Neuronal stem cell (in vitro differentiated cells): Measurements from ENCODE around the gene ZNF778.
A peak's percentile ranks its signal among the peaks of the same experiment; 100 is the strongest.

Source experiments
- DNase-seq: peaks from one replicate; pipeline ENCODE4 v3.0.0-alpha.2; 2013; ENCODE audit warnings: low spot score
- H2AFZ ChIP-seq: one replicate; pipeline ENCODE4 v1.6.1; 2013; ENCODE audit warnings: mild to moderate bottlenecking, low read length, inconsistent platforms
- H2AK5ac ChIP-seq: 2 replicates; pipeline ENCODE4 v1.6.1; 2013; ENCODE audit warnings: low read depth, mild to moderate bottlenecking, inconsistent platforms, low read length, moderate library complexity, mixed read lengths
- H2BK120ac ChIP-seq: 2 replicates; pipeline ENCODE4 v1.6.1; 2013; ENCODE audit warnings: low read depth, mild to moderate bottlenecking, inconsistent platforms, low read length, moderate library complexity, mixed read lengths
- H2BK12ac ChIP-seq: one replicate; pipeline ENCODE4 v1.6.1; 2013; ENCODE audit warnings: low read length, inconsistent platforms
- H2BK15ac ChIP-seq: 2 replicates; pipeline ENCODE4 v1.6.1; 2013; ENCODE audit warnings: mild to moderate bottlenecking, low read length, inconsistent platforms, mixed read lengths
- H2BK5ac ChIP-seq: one replicate; pipeline ENCODE4 v1.6.1; 2013; ENCODE audit warnings: inconsistent platforms, mild to moderate bottlenecking, low read length, moderate library complexity
- H3K14ac ChIP-seq: one replicate; pipeline ENCODE4 v1.6.1; 2013; ENCODE audit warnings: low read length, inconsistent platforms
- H3K18ac ChIP-seq: 2 replicates; pipeline ENCODE4 v1.6.1; 2013; ENCODE audit warnings: low read length, inconsistent platforms
- H3K23ac ChIP-seq: 2 replicates; pipeline ENCODE4 v1.6.1; 2013; ENCODE audit warnings: low read depth, mild to moderate bottlenecking, mixed read lengths, low read length, inconsistent platforms; ENCODE audit not compliant: poor library complexity
- H3K27ac ChIP-seq: replicated peaks from 3 replicates; pipeline ENCODE4 v1.5.1; 2013; ENCODE audit warnings: low read length, inconsistent platforms
- H3K27me3 ChIP-seq, 3 experiments: 2 replicates each; pipeline ENCODE4 v1.6.1; 2013; ENCODE audit warnings: low read length in 3 of 3, mild to moderate bottlenecking in 2 of 3, inconsistent platforms in 1 of 3, low read depth in 1 of 3, mixed read lengths in 1 of 3, moderate library complexity in 1 of 3; ENCODE audit not compliant: control insufficient read depth in 3 of 3, insufficient read depth in 3 of 3
- H3K36me3 ChIP-seq, 2 donors: replicated peaks in 1 of 2; 2 replicates each; pipeline ENCODE4 v1.6.1; 2013; ENCODE audit warnings: low read length in 2 of 2; ENCODE audit not compliant: control insufficient read depth in 2 of 2, insufficient read depth in 2 of 2
- H3K4ac ChIP-seq: 2 replicates; pipeline ENCODE4 v1.6.1; 2013; ENCODE audit warnings: inconsistent platforms, mild to moderate bottlenecking, low read length, moderate library complexity
- H3K4me1 ChIP-seq, 2 donors: 1 replicate in 1 of 2; 2 replicates in 1 of 2; pipeline ENCODE4 v1.6.1; 2013; ENCODE audit warnings: low read length in 2 of 2, low read depth in 1 of 2; ENCODE audit not compliant: control insufficient read depth in 2 of 2, insufficient read depth in 1 of 2
- H3K4me2 ChIP-seq: one replicate; pipeline ENCODE4 v1.6.1; 2013; ENCODE audit warnings: mild to moderate bottlenecking, low read length, inconsistent platforms; ENCODE audit not compliant: insufficient read depth, poor library complexity, severe bottlenecking
- H3K4me3 ChIP-seq, 2 donors: 2 replicates each; pipeline ENCODE4 v1.5.1; 2013; ENCODE audit warnings: low read length in 2 of 2, mild to moderate bottlenecking in 2 of 2, inconsistent platforms in 1 of 2, moderate library complexity in 1 of 2
- H3K79me1 ChIP-seq: one replicate; pipeline ENCODE4 v1.6.1; 2013; ENCODE audit warnings: low read depth, mild to moderate bottlenecking, inconsistent platforms, low read length, moderate library complexity
- H3K9ac ChIP-seq: one replicate; pipeline ENCODE4 v1.6.1; 2013; ENCODE audit warnings: mild to moderate bottlenecking, low read depth, low read length, inconsistent platforms; ENCODE audit not compliant: poor library complexity
- H3K9me3 ChIP-seq, 2 donors: replicated peaks in 1 of 2; 2 replicates each; pipeline versions ENCODE3 to v1.6.1; 2013; ENCODE audit warnings: low read length in 2 of 2, mild to moderate bottlenecking in 2 of 2, inconsistent platforms in 1 of 2, low read depth in 1 of 2, mixed read lengths in 1 of 2, moderate library complexity in 1 of 2; ENCODE audit not compliant: control insufficient read depth in 2 of 2, insufficient read depth in 1 of 2
- H4K8ac ChIP-seq: one replicate; pipeline ENCODE4 v1.6.1; 2013; ENCODE audit warnings: low read depth, mild to moderate bottlenecking, inconsistent platforms, low read length, moderate library complexity
- H4K91ac ChIP-seq: one replicate; pipeline ENCODE4 v1.6.1; 2013; ENCODE audit warnings: low read length, low read depth, mild to moderate bottlenecking, inconsistent platforms; ENCODE audit not compliant: poor library complexity
- WGBS, 2 donors: extraction: QIAGEN DNeasy Blood & Tissue Kit; methylation state at CpG; one replicate each; pipeline ENCODE4 v1.1.7; 2013; ENCODE audit warnings: missing lambda C conversion rate in 2 of 2, mixed read lengths in 1 of 2; ENCODE audit not compliant: insufficient read length in 2 of 2, insufficient replicate concordance in 1 of 2; ENCODE audit errors: extremely low coverage in 2 of 2; 5-methylcytosine and 5-hydroxymethylcytosine counted together

The ZNF778 gene

GRCh38 chr16:89275837-89276720, 58.6 kb downstream of the ZNF778 start:
- Histone ChIP-seq H3K27ac (no peak overlapping the region), H4K8ac (no peak overlapping the region), H3K9ac (no peak overlapping the region), H3K9me3 (no peaks in the 10 kb centered on the region), H3K27me3 (no peaks in the 10 kb centered on the region), H2AK5ac (peak overlapping the region; percentile 28), H3K23ac (peak overlapping the region; percentile 73), H3K79me1 (peaks cover 24% of the 10 kb centered on the region), H3K4me3 (peak overlapping the region in 1 of 2 donors; percentile 48), H3K18ac (no peak overlapping the region), H2BK15ac (no peak overlapping the region), H3K4me2 (no peak overlapping the region), H2BK5ac (peak overlapping the region; percentile 66), H3K4me1 (no peaks in the 10 kb centered on the region), H2AFZ (no peak overlapping the region), H3K14ac (peak overlapping the region; percentile 6), H3K36me3 (peaks cover 63 to 91% of the 10 kb centered on the region in 2 donors), H4K91ac (no peak overlapping the region), H3K4ac (no peak overlapping the region), H2BK12ac (no peak overlapping the region), H2BK120ac (no peak overlapping the region)
- WGBS, 2 donors = no CpG with 5 or more reads among the region's 39 CpGs
- DNase-seq = no peak

- Histone ChIP-seq H2BK120ac (no peak overlapping the region), H3K27ac (no peak overlapping the region), H3K9me3 (no peaks in the 10 kb centered on the region), H3K4me2 (no peak overlapping the region), H4K91ac (no peak overlapping the region), H3K18ac (no peak overlapping the region), H4K8ac (no peak overlapping the region), H3K36me3 (peaks cover 68 to 91% of the 10 kb centered on the region in 2 donors), H2BK5ac (no peak overlapping the region), H2BK15ac (no peak overlapping the region), H3K23ac (peak overlapping the region; percentile 85), H3K79me1 (peaks cover 26% of the 10 kb centered on the region), H3K27me3 (no peaks in the 10 kb centered on the region), H2AK5ac (no peak overlapping the region), H3K4ac (no peak overlapping the region), H2AFZ (no peak overlapping the region), H3K14ac (no peak overlapping the region), H2BK12ac (peak overlapping the region; percentile 10), H3K4me3 (no peak overlapping the region), H3K9ac (no peak overlapping the region), H3K4me1 (no peaks in the 10 kb centered on the region)
- no peak for DNase-seq
- WGBS, 2 donors = no CpG with 5 or more reads among the region's 9 CpGs
These were observed 59.5 kb downstream of the ZNF778 start for GRCh38 chr16:89277049-89277448.

GRCh38 chr16:89277641-89278341, 60.3 kb downstream of the ZNF778 start:
- H3K27ac ChIP-seq = no peak overlapping the region
- no peak overlapping the region for H2BK15ac ChIP-seq
- H3K4me1 ChIP-seq = no peaks in the 10 kb centered on the region
- H3K36me3 ChIP-seq = peaks cover 67 to 92% of the 10 kb centered on the region in 2 donors
- H3K9me3 ChIP-seq = no peaks in the 10 kb centered on the region
- H3K79me1 ChIP-seq = peaks cover 26% of the 10 kb centered on the region
- H4K91ac ChIP-seq = peak overlapping the region; percentile 64
- H3K27me3 ChIP-seq = no peaks in the 10 kb centered on the region
- H3K9ac ChIP-seq = peak overlapping the region; percentile 38
- H2AFZ ChIP-seq = no peak overlapping the region
- H2BK120ac ChIP-seq = no peak overlapping the region
- no CpG with 5 or more reads among the region's 33 CpGs for WGBS, 2 donors
- peak overlapping the region; percentile 2 for H3K4me2 ChIP-seq
- no peak for DNase-seq
- H2BK12ac ChIP-seq = peak overlapping the region; percentile 73
- H2AK5ac ChIP-seq = no peak overlapping the region
- H3K14ac ChIP-seq = peak overlapping the region; percentile 94
- no peak overlapping the region for H4K8ac ChIP-seq
- H2BK5ac ChIP-seq = no peak overlapping the region
- H3K23ac ChIP-seq = peak overlapping the region; percentile 85
- no peak overlapping the region for H3K4ac ChIP-seq
- no peak overlapping the region for H3K4me3 ChIP-seq
- H3K18ac ChIP-seq = peak overlapping the region; percentile 48
